PC-3 (cell line): ENCODE data around the gene TRAPPC2. TPM values are rescaled to one million over a fixed set of nuclear protein-coding genes. Genes with fewer than 3 reads are reported as not detected.

ENCODE experiments used
- ATAC-seq: fragments of 200-7000 bp; cut with Tn5 transposase; 2 replicates; pipeline ENCODE4 v1.9.1; 2020; ENCODE audit warnings: mild to moderate bottlenecking, moderate library complexity
- BruUV-seq: library from RNA; stranded (reverse); fragments of 400-500 nt; replicated peaks from 2 replicates; lab custom pipeline; 2021; lab: Mats Ljungman, UMichigan
- CTCF ChIA-PET: fragments of 300-600 bp; sonication (Branson Sonifier 250); formaldehyde crosslinking; loops from one replicate; lab custom pipeline; 2022; ENCODE audit warnings: antibody characterized with exemption; lab: Charles Lee
- POLR2A ChIA-PET: fragments of 300-600 bp; sonication (Branson Sonifier 250); formaldehyde crosslinking; loops from one replicate; lab custom pipeline; 2022; ENCODE audit warnings: antibody characterized with exemption; ENCODE audit not compliant: unreplicated experiment; lab: Charles Lee
- DNase-seq: peaks from one replicate; pipeline ENCODE4 v3.0.0-alpha.2; 2015
- H2AFZ ChIP-seq: fragments of 300-600 bp; sonication (generic); 2 replicates; pipeline ENCODE4 v1.6.0; 2016; ENCODE audit warnings: antibody characterized with exemption, low read length
- H3F3A ChIP-seq: fragments of 300-600 bp; sonication (generic); one replicate; pipeline ENCODE4 v1.6.0; 2017; ENCODE audit warnings: antibody characterized with exemption, low read length, control low read depth, mild to moderate bottlenecking; ENCODE audit not compliant: unreplicated experiment
- H3K27ac ChIP-seq: fragments of 300-600 bp; sonication (generic); 2 replicates; pipeline ENCODE4 v1.5.1; 2016; ENCODE audit warnings: mild to moderate bottlenecking, low read length
- H3K27me3 ChIP-seq: fragments of 300-600 bp; sonication (generic); 2 replicates; pipeline ENCODE4 v1.6.1; 2016; ENCODE audit warnings: low read length, mixed read lengths
- H3K36me3 ChIP-seq: fragments of 300-600 bp; sonication (generic); 2 replicates; pipeline ENCODE4 v1.6.1; 2016; ENCODE audit warnings: low read depth, mixed run types, low read length, mixed read lengths
- H3K4me1 ChIP-seq: fragments of 300-600 bp; sonication (generic); 2 replicates; pipeline ENCODE4 v1.5.1; 2016; ENCODE audit warnings: low read length; ENCODE audit not compliant: insufficient read depth
- H3K4me2 ChIP-seq: fragments of 300-600 bp; sonication (generic); 2 replicates; pipeline ENCODE4 v1.6.0; 2016; ENCODE audit warnings: low read length
- H3K4me3 ChIP-seq: fragments of 300-600 bp; sonication (generic); 2 replicates; pipeline ENCODE4 v1.5.1; 2016; ENCODE audit warnings: mild to moderate bottlenecking, low read length, mixed read lengths
- H3K79me2 ChIP-seq: fragments of 300-600 bp; sonication (generic); 2 replicates; pipeline ENCODE4 v1.6.1; 2017; ENCODE audit warnings: low read length, mixed read lengths
- H3K9ac ChIP-seq: fragments of 300-600 bp; sonication (generic); 2 replicates; pipeline ENCODE4 v1.6.0; 2016; ENCODE audit warnings: mild to moderate bottlenecking, low read length
- H3K9me2 ChIP-seq: fragments of 300-600 bp; sonication (generic); replicated peaks from 2 replicates; pipeline ENCODE4 v1.6.1; 2016; ENCODE audit warnings: mixed run types, low read length, mixed read lengths
- H3K9me3 ChIP-seq: fragments of 300-600 bp; sonication (generic); 2 replicates; pipeline ENCODE4 v1.6.1; 2016; ENCODE audit warnings: low read length, mixed read lengths
- H4K20me1 ChIP-seq: fragments of 300-600 bp; sonication (generic); 2 replicates; pipeline ENCODE4 v1.6.1; 2016; ENCODE audit warnings: low read length, mixed read lengths
- EZH2 ChIP-seq: fragments of 300-600 bp; sonication (generic); IDR thresholded peaks from one replicate; pipeline ENCODE4 v1.6.1; 2017; ENCODE audit warnings: antibody characterized with exemption, mild to moderate bottlenecking, low read length; ENCODE audit not compliant: unreplicated experiment
- EZH2phosphoT487 ChIP-seq: fragments of 300-600 bp; sonication (generic); IDR thresholded peaks from 2 replicates; pipeline ENCODE4 v1.6.1; 2018; ENCODE audit warnings: mild to moderate bottlenecking, antibody characterized with exemption, low read length, borderline replicate concordance
- intact Hi-C: fragments of 100-400 bp; cut with micrococcal nuclease; formaldehyde crosslinking; loops from 2 replicates; pipeline ENCODE4 v1.9.0; 2023
- total RNA-seq: library from RNA; depleted of rRNA; stranded (reverse); fragments of >200 nt; gene quantifications from 2 replicates; pipeline ENCODE4 v1.2.3, GENCODE V29; 2014
- TF ChIP-seq, protein P1 (sequence below): fragments of 300-600 bp; sonication (generic); conservative IDR thresholded peaks from 2 replicates; pipeline ENCODE4 v1.5.1; 2017; ENCODE audit warnings: antibody characterized with exemption, low read depth, mild to moderate bottlenecking, low read length

The TRAPPC2 gene
- total RNA-seq, 1 experiment from 2014 or later: 7.9 TPM

DNA sequence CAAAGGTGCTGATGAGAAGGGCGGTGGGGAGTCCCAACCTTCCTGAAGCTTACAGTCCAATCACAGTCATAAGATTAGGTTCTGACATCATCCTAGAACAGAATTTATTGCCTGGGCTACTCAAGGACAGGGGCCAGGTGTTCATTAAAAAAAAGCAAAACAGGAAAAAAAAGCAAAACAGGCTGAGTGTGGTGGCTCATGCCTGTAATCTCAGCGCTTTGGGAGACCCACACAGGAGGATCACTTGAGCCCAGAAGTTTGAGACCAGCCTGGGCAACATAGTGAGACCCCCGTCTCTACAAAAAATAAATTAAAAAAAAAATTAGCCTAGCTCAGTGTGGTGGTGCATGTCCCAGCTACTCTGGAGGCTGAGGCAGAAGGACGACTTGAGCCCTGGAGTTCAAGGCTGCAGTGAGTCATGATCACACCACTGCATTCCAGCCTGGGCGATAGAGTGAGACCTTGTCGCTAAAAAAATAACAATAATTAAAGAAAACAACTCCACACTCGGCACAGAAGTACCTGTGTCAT is 42.5 kb downstream of the TRAPPC2 start:
- no peak overlapping the region for H3K4me3 ChIP-seq
- H3K9ac ChIP-seq: no peak overlapping the region
- no peaks in the 10 kb centered on the region for H3F3A ChIP-seq
- ChIA-PET CTCF (no interaction called here), POLR2A (no interaction called here)
- no TSS peak for BruUV-seq
- no peaks in the 10 kb centered on the region for H3K27me3 ChIP-seq
- no peaks in the 10 kb centered on the region for H3K36me3 ChIP-seq
- H3K4me1 ChIP-seq: peaks cover 15% of the 10 kb centered on the region
- H2AFZ ChIP-seq: no peak overlapping the region
- no peak overlapping the region for H3K4me2 ChIP-seq
- H3K79me2 ChIP-seq: peaks cover 76% of the 10 kb centered on the region
- TF ChIP-seq EZH2 (no peak), EZH2phosphoT487 (no peak)
- TF ChIP-seq, protein P1, sequence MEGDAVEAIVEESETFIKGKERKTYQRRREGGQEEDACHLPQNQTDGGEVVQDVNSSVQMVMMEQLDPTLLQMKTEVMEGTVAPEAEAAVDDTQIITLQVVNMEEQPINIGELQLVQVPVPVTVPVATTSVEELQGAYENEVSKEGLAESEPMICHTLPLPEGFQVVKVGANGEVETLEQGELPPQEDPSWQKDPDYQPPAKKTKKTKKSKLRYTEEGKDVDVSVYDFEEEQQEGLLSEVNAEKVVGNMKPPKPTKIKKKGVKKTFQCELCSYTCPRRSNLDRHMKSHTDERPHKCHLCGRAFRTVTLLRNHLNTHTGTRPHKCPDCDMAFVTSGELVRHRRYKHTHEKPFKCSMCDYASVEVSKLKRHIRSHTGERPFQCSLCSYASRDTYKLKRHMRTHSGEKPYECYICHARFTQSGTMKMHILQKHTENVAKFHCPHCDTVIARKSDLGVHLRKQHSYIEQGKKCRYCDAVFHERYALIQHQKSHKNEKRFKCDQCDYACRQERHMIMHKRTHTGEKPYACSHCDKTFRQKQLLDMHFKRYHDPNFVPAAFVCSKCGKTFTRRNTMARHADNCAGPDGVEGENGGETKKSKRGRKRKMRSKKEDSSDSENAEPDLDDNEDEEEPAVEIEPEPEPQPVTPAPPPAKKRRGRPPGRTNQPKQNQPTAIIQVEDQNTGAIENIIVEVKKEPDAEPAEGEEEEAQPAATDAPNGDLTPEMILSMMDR: no peak
- no peak for ATAC-seq
- H4K20me1 ChIP-seq: peaks cover 30% of the 10 kb centered on the region; the same call in 1 of the 2 replicates
- intact Hi-C loops: no loop called here
- no peaks in the 10 kb centered on the region for H3K9me3 ChIP-seq
- H3K9me2 ChIP-seq: no peaks in the 10 kb centered on the region
- H3K27ac ChIP-seq: no peak overlapping the region
- no peak for DNase-seq

DNA sequence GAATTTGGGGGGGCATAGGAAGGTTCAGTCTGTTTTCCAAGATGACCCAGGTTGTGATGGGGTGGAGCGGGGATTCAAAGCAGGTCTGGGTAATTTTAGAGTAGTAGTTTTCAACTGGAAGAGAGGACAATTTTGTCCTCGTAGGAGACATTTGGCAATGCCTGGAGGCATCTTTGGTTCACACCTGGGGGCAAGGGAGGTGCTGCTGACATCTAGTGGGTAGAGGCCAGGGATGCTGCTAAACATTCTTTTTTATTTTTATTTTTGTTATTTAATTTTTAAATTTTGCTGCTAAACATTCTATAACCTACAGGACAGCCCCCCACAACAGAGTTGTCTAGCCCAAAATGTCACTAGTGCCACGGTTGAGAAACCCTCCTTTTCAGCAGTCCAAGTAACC is 43.6 kb downstream of the TRAPPC2 start:
- intact Hi-C loops: loop anchor here (1.0 kb wide), 1 partner anchor 33 kb away; no protein-coding TSS in a partner anchor
- no TSS peak for BruUV-seq

More for the DNA sequence above, 43.6 kb downstream of the TRAPPC2 start:
- H3K27me3 ChIP-seq: no peaks in the 10 kb centered on the region
- H3K36me3 ChIP-seq: no peaks in the 10 kb centered on the region
- peaks cover 68% of the 10 kb centered on the region for H3K79me2 ChIP-seq
- H3K4me1 ChIP-seq: peaks cover 15% of the 10 kb centered on the region
- no peaks in the 10 kb centered on the region for H3K9me3 ChIP-seq
- no peaks in the 10 kb centered on the region for H3K9me2 ChIP-seq
- ChIA-PET POLR2A (no interaction called here), CTCF (no interaction called here)
- peak overlapping the region; percentile 99 for H3K4me3 ChIP-seq
- peak overlapping the region; percentile 96 for H3K9ac ChIP-seq
- H3K4me2 ChIP-seq: peak overlapping the region; percentile 94
- H2AFZ ChIP-seq: no peak overlapping the region
- DNase-seq: peak; percentile 42
- no peaks in the 10 kb centered on the region for H3F3A ChIP-seq
- H3K27ac ChIP-seq: no peak overlapping the region
- ATAC-seq: no peak
- peaks cover 29% of the 10 kb centered on the region; the same call in 1 of the 2 replicates for H4K20me1 ChIP-seq
- TF ChIP-seq, protein P1: peak; percentile 50
- TF ChIP-seq EZH2 (no peak), EZH2phosphoT487 (no peak)
